ENCODE measurements around the gene SORT1. TPM values are rescaled to one million over a fixed set of nuclear protein-coding genes. Genes with fewer than 3 reads are reported as not detected.

The SORT1 gene
- total RNA-seq, 4 donors from 2014 or later: 126 to 140 (median 130) TPM

- no peak for TF ChIP-seq CTCF (IDR thresholded peaks at IDR 0.05; ENCODE audit: low read depth)
Observed at GRCh38 chr1:109327285-109327684, 70.4 kb downstream of the SORT1 start.

GRCh38 chr1:109322974-109323373 lies 74.7 kb downstream of the SORT1 start:
- TF ChIP-seq CTCF (IDR thresholded peaks at IDR 0.05; ENCODE audit: low read depth): no peak

- no peak for TF ChIP-seq CTCF (IDR thresholded peaks at IDR 0.05; ENCODE audit: low read depth)
Observed at GRCh38 chr1:109319114-109319513, 78.6 kb downstream of the SORT1 start.

GRCh38 chr1:109316506-109316905 lies 81.2 kb downstream of the SORT1 start:
- TF ChIP-seq CTCF (IDR thresholded peaks at IDR 0.05; ENCODE audit: low read depth): no peak

GRCh38 chr1:109315288-109315687 lies 82.4 kb downstream of the SORT1 start:
- no peak for TF ChIP-seq CTCF (IDR thresholded peaks at IDR 0.05; ENCODE audit: low read depth)

GRCh38 chr1:109314795-109315194 lies 82.9 kb downstream of the SORT1 start:
- TF ChIP-seq CTCF (IDR thresholded peaks at IDR 0.05; ENCODE audit: low read depth): no peak

GRCh38 chr1:109312978-109313775 lies 84.5 kb downstream of the SORT1 start:
- TF ChIP-seq CTCF (IDR thresholded peaks at IDR 0.05; ENCODE audit: low read depth): no peak

All from subcutaneous adipose tissue (tissue), 4 donors.